Measurements from ENCODE around the gene TNFRSF4.

GRCh38 chr1:1236176-1236763, 22.3 kb upstream of the TNFRSF4 start:
- TF ChIP-seq CTCF (IDR thresholded peaks at IDR 0.05; ENCODE audit: insufficient read depth, low read length) = no peak
- TF ChIP-seq GABPA (IDR thresholded peaks at IDR 0.05; ENCODE audit: low read depth) = no peak
- TF ChIP-seq REST (IDR thresholded peaks at IDR 0.05; ENCODE audit: insufficient replicate concordance, low read depth) = no peak
- TF ChIP-seq POLR2AphosphoS5 (IDR thresholded peaks at IDR 0.05; ENCODE audit: low read depth) = no peak

Data from HL-60 (cell line).